C1 segment of cervical spinal cord (tissue), 14 donors: ENCODE data around the gene GABRR3.

Experiments
- DNase-seq, 14 donors: peaks; one replicate each; lab custom pipeline; 2025; lab: John Stamatoyannopoulos, UW

GABRR3 gene

GRCh38 chr3:97991293-97991682 is 43.8 kb downstream of the GABRR3 start:
- DNase-seq: no peak

DNA sequence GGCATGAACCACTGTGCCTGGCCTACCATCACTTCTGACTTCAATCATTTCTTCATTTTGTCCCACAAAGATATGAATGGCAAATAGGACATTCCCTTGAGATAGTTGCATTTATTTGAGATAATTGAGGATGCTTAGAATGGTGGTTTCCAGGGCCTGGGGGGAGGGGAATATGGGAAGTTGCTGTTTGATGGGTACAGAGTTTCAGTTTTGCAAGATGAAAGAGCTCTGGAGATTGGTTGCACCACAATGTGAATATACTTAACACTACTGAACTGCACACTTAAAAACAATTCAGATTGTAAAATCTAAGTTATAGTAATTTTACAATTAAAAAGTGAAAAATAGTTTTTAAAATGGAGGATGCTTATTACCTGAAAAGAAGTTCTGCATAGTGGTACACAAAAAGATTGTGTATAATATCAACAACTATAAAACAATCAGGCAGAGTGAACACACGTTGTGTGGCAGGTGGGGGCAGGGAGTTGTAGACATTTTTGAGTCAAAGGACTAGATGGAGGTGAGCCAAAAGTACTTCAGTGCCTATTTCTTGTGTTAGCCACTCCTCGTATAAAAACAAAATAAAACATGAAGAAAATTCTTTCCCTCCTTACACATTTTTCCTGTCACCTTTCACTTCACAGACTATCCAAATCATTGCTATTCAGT is 44.4 kb downstream of the GABRR3 start:
- DNase-seq: no peak

DNA sequence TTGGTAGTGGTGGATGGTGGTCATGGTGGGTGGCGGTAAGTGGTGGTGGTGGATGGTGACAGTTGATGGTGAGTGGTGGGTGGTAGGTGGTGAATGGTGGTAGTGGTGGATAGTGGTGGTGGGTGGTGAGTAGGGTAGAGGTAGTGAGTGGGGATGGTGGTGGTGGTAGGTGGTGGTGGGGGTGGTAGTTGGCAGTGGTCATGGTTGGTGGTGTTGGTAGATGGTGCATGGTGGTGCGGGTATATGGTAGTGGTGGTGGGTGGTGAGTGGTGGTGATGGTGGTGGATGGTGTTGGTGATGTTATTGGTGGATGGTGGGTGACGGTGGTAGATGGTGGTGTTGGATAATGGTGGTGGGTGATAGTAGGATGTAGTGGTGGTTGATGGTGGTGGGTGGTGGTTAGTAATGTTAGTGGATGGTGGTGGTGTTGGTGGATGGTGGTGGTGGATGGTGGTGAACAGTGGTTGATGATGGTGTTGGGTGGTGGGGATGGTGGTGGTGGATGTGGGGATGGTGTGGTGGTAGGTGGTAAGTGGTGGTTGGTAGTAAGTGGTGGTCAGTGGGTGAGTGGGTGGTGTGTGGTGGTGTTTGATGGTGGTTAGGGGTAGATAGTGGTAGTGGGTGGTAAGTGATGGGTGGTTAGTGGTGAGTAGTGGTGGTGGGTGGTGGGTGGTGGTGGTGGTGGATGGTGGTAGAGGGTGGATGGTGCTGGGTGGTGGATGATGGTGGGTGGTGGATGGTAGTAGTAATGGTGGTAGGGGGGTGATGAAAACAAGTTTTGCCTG is 46.1 kb downstream of the GABRR3 start:
- DNase-seq: no peak

DNA sequence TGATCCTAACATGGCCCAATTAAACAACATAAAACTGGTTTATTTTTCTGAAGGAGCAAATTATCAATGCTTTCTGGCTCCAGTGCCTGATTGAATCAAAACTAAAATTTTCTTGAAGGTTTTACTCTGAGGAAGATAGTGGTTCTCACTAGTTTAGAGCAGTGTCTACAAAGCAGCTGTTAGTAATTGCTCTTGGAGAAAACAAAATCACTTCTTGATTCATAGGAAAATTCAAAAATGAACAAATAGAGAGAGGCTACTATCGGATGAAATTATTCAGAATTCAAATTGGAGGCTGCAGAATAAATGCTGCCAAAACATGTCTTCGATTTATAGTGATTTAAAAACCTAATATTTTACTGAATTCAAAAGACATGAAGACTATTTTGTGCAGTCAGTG is 47.8 kb downstream of the GABRR3 start:
- DNase-seq: no peak

DNA sequence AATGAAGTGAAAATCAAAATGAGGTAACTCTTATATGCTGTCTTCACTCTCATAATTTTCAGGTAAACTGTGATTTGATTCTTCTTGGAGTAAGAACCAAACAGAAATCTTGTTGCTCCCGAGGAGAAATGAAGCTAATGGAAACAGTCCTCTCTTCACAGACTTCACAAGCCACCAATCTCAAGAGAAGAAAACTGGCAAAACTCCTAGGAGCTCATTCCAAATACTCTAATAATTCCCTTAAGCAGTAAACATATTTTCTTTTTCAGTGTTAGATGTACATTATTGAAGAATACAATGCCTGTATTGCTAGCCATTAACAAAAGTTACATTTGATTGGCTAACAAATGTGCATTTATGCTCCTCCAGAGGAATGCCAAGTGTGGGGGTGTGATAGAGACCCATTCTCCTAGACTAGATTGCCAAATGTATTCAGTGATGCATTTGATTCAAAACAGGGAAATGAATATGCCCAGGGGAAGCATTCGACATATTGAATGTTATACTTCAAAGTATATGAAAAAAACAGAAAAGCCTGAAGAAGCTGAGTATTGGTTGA is 51.1 kb downstream of the GABRR3 start:
- DNase-seq: no peak

DNA sequence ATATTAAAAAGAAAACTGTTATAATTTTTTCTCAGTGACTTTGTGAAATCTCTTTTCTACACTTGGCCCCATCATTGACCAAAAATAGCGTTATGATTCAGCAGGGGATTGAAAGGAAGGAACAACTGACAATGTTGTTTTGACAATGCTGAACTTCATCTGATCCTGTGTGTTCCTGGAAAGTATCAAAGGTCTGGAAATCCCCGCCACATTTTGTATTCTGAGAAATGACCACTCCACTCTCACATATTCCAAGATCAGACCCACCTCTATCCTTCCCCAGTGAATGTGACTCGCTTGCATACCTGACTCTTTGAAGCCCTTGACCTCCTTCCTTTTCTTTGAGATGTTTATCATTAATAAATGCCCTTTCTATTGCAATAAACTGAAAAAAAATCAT is 53.2 kb downstream of the GABRR3 start:
- no peak for DNase-seq

DNA sequence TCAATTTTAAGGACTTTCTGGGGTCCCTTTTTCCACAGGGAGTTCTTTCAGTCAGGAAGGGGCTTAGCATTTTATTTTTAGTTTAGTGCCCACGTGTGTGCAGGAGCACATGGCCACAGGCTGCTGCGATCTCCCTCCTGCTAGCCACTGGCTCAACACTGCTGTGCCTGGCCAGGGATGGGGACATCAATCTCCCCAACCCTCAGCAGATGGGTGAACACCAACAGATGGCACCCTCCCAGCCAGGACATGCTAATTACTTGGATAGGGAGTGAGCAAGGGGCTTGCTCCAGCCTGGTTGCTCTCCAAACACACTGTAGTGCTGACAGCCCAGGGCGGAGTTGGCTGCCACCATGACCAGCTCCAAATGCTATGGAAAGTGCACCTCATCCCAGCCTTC is 55.5 kb downstream of the GABRR3 start:
- peak in 1 of 14 donors; percentile 13 for DNase-seq

GRCh38 chr3:97975466-97975865 is 59.6 kb downstream of the GABRR3 start:
- DNase-seq: no peak

DNA sequence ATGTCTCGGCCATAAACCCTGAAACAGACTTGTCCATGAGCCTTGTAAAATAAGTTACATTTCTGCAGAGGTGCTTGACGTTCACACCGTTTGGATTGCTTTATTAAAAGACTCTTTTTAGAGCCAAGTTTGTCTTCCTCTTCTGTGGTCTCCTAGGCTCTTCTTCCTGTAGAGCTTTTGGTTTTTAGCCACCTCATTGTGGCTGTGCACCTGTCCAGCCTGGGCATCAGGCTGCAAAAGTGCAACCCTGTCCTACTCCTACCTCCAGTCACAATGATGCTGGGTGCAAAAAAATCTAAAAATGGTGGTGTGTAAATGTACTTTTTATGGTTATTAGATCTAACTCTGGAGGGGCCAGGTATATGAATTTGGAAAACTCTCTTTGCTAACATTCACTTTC is 60.1 kb downstream of the GABRR3 start:
- DNase-seq: no peak

GRCh38 chr3:97972976-97973375 is 62.1 kb downstream of the GABRR3 start:
- DNase-seq: no peak

DNA sequence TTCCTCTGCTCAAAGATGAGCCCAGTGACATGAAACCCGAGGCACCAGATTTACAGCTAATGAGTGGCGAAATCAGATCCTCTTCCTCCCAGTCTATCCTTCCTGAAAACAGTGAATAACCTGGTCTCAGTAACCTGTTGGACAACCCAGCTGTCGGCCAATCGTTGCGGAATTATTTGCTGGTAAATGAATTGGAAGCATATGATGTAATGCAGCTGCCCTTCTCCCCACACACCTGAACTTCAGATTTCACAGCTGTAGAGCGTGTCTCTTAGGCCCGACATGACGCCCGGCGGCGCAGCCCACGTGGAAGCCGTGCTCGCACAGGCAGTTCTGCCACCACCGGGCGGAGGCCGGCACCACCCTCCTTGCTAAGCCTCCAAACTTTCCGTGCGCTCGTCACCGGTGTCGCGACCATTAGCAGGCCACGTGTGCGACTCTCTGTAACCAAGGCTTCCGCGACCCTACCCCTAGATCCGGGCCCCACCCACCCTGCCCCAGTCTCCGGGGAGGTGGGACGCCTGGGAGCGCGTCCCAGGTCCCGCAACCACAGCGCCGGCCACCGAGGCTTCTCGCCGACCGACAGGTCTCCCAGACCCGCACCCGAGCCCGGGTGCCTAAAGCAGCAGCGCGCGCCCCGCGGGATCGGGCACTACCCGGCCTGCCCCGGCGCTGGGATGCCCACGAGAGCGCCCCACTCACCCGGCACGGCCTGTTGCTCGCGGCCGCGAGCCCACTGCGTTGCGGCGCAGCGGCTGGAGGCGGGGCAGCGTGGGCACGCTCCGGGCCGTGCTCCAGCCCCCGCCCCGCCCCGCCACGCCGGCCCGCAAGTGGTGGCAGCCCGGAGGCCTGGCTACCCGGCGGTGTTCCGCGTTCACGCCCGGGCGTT is 63.2 kb downstream of the GABRR3 start, which contains the start of gene RIOX2:
TSS of gene RIOX2 (minus strand) at position 753 of the 889 bp plus-strand sequence. CDS start 4,838 bp downstream, outside the sequence.
- peak; percentile 14 to 83 (median 67) for DNase-seq

DNA sequence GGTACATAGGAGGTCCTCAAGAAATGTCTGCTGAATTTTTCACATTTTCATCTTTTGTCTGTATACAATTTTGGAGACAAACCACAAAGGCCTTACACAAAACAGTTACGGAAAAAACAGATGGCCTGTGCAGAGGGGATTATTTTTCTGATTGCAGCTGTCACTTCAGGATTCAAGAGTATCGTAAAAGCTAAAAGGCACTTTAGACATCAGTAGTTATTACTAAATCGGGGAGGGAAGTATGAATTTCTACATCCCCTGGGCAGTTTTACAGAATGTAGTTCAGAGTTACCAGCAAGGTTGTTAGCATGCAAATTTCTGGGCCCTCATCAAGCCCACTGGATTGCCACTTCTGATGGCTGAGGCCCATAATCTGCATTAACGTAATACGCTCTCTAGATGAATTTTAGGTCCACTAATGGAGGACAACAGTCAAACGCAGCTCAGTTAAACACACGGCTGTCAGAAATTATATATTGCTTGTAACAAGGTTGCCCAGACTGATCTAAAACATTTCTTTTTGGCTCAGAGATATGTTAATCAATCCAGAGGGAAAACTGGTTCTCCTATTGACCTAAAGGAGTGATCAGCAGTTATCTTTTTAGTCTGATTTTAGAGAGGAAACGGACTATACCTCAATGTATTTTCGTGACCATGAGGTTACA is 64.0 kb downstream of the GABRR3 start:
- DNase-seq: no peak

DNA sequence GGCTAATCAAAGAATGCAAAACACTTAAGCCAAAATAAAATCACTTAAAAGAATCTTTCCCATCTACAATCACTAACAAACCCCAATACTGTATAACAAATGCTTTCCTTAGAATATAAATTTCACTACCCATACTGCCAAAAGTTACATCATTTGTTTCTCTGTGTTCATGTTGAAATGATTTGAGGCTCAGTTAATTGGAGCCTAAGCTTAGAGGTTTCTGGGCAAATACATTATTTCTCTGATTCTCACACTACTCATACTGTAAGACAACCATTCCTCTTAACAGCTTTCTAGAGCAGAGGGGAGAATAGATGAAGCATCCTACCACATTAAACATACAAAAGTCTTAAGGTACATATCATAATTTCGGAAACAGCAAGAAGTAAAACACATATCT is 65.0 kb downstream of the GABRR3 start:
- no peak for DNase-seq

DNA sequence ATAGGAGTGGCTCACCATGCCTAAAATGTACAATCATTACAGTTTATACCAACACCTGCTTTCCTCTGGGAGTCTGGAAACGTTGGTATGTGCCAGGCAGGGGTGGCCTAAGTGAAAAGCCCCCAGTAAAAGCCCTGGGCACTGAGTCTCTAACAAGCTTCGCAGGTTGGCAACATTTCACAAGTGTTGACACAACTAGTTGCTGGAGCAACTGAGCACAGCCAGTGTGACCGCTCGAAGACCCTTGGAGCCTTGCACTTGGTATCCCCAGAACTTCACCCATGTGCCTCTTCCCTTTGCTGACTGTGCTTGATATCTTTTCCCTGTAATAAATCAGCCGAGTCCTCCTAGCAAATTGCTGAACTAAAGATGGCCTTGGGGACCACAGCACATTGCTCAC is 65.6 kb downstream of the GABRR3 start:
- no peak for DNase-seq

GRCh38 chr3:97968376-97968775 is 66.7 kb downstream of the GABRR3 start:
- no peak for DNase-seq

DNA sequence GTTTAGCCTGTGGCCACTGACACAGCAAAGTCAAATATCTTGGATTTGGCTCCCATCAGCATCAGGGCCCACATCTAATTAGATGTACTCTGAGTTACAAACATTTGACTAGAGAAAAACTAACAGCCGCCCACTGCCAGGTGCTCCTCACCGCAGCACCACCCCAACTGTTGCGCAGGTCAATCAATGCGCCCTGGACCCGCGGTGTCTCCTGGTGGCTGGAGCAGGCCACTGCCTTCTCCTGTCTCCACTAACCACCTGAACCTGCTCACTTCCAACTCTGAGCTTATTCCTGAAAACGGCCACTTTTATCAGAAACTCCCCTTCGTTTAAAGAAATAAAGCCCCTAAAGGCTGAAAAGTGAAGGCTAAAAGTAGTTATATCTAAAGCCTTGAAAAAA is 67.1 kb downstream of the GABRR3 start:
- DNase-seq: no peak

DNA sequence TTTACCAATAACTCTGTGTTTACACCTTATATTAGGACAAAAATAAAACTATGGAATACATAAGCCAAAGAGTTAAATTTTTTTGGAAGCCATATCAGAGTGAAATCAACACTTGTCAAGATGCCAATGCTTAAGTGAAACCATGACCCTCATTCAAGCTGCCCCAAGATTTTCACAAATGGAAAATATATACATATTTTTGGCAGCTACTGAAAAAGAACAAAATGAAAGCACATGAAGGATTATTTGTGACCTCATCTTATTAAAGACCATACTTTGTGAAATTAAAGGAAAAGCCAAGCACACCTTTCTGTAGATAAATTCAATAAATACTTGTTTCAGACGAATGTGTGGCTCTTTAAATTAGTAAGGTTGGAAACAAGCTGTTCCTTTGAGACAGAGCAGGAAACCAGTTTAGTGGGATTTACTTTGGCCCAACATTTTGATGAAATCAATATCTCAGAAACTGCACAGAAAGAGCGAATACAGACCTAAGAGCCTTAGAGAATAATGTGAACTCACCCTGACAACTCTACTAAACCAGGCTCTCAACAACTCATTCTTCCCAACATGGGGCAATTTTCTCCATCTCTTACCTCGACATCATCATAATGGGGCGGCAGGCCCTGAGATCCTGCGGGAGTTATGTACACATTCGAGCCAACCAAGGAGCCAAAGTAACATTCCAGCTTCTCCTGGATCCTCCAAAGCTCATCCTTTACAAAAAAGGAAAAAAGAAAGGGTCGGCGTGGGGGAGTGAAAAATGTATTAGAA is 73.9 kb downstream of the GABRR3 start:
- no peak for DNase-seq

DNA sequence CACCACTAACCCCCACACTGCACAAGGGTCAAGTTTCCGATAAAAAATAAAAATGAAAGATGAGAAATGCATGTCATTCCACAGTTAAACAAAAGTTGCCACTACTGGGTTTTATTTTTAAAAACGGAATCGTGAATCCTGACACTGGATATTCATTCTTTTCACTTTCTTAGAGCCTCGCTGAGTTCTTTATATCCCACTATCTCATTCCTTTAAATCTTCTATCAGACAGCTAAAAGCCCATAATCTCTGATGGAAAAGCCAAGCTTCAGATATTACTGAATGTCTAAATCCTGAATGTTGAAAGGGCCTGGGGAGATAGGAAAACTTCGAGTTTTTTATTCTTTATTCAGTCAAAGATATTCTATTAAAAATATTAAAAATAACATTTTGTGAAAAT is 74.6 kb downstream of the GABRR3 start:
- no peak for DNase-seq

GRCh38 chr3:97959872-97960271 is 75.2 kb downstream of the GABRR3 start:
- DNase-seq: no peak

- DNase-seq: no peak
Measured at GRCh38 chr3:97958796-97959195, 76.3 kb downstream of the GABRR3 start.

GRCh38 chr3:97958396-97958795 is 76.7 kb downstream of the GABRR3 start:
- DNase-seq: no peak
